EL (cell line): Measurements from ENCODE around the gene CLSTN1.

Source experiments
- DNase-seq: peaks from one replicate; pipeline ENCODE4 v3.0.0-alpha.2; 2016

Gene CLSTN1

GRCh38 chr1:9710037-9710436 lies 113.7 kb downstream of the CLSTN1 start:
- no peak for DNase-seq

GRCh38 chr1:9706178-9706577 lies 117.6 kb downstream of the CLSTN1 start:
- no peak for DNase-seq

GRCh38 chr1:9705337-9706093 lies 118.2 kb downstream of the CLSTN1 start:
- peak; percentile 80 for DNase-seq

GRCh38 chr1:9703681-9704080 lies 120.1 kb downstream of the CLSTN1 start:
- no peak for DNase-seq

GRCh38 chr1:9703165-9703509 lies 120.6 kb downstream of the CLSTN1 start:
- DNase-seq, result no peak

- DNase-seq, result peak; percentile 62
Measured at GRCh38 chr1:9701665-9702064, 122.1 kb downstream of the CLSTN1 start.

GRCh38 chr1:9700340-9700739 lies 123.4 kb downstream of the CLSTN1 start:
- DNase-seq, result peak; percentile 91

- no peak for DNase-seq
Measured at GRCh38 chr1:9699361-9699760, 124.4 kb downstream of the CLSTN1 start.

- no peak for DNase-seq
Measured at GRCh38 chr1:9696793-9697192, 127.0 kb downstream of the CLSTN1 start.

GRCh38 chr1:9691691-9692090 lies 132.1 kb downstream of the CLSTN1 start:
- peak; percentile 28 for DNase-seq

GRCh38 chr1:9691108-9691445 lies 132.7 kb downstream of the CLSTN1 start:
- DNase-seq, result peak; percentile 88

- peak; percentile 18 for DNase-seq
Measured at GRCh38 chr1:9690440-9691107, 133.2 kb downstream of the CLSTN1 start.

- peak; percentile 52 for DNase-seq
Measured at GRCh38 chr1:9689971-9690381, 133.8 kb downstream of the CLSTN1 start.

GRCh38 chr1:9689011-9689706 lies 134.6 kb downstream of the CLSTN1 start:
- peak; percentile 87 for DNase-seq

GRCh38 chr1:9688599-9688998 lies 135.2 kb downstream of the CLSTN1 start:
- DNase-seq, result no peak

- DNase-seq, result peak; percentile 54
Measured at GRCh38 chr1:9687874-9688582, 135.7 kb downstream of the CLSTN1 start.

GRCh38 chr1:9687120-9687873 lies 136.5 kb downstream of the CLSTN1 start:
- DNase-seq, result peak; percentile 96

GRCh38 chr1:9684801-9685200 lies 139.0 kb downstream of the CLSTN1 start:
- DNase-seq, result no peak

GRCh38 chr1:9680828-9681227 lies 142.9 kb downstream of the CLSTN1 start:
- no peak for DNase-seq

- DNase-seq, result no peak
Measured at GRCh38 chr1:9680091-9680490, 143.7 kb downstream of the CLSTN1 start.
